Measurements from ENCODE around the gene ASPRV1.

- TF ChIP-seq TAF1 (IDR thresholded peaks at IDR 0.05; ENCODE audit: borderline replicate concordance, insufficient read depth, low read length) = no peak
- TF ChIP-seq, protein P1, sequence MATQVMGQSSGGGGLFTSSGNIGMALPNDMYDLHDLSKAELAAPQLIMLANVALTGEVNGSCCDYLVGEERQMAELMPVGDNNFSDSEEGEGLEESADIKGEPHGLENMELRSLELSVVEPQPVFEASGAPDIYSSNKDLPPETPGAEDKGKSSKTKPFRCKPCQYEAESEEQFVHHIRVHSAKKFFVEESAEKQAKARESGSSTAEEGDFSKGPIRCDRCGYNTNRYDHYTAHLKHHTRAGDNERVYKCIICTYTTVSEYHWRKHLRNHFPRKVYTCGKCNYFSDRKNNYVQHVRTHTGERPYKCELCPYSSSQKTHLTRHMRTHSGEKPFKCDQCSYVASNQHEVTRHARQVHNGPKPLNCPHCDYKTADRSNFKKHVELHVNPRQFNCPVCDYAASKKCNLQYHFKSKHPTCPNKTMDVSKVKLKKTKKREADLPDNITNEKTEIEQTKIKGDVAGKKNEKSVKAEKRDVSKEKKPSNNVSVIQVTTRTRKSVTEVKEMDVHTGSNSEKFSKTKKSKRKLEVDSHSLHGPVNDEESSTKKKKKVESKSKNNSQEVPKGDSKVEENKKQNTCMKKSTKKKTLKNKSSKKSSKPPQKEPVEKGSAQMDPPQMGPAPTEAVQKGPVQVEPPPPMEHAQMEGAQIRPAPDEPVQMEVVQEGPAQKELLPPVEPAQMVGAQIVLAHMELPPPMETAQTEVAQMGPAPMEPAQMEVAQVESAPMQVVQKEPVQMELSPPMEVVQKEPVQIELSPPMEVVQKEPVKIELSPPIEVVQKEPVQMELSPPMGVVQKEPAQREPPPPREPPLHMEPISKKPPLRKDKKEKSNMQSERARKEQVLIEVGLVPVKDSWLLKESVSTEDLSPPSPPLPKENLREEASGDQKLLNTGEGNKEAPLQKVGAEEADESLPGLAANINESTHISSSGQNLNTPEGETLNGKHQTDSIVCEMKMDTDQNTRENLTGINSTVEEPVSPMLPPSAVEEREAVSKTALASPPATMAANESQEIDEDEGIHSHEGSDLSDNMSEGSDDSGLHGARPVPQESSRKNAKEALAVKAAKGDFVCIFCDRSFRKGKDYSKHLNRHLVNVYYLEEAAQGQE (IDR thresholded peaks at IDR 0.05; ENCODE audit: insufficient read depth in 1 of 2, low read depth in 2 of 2, low read length in 2 of 2) = no peak
Observed at GRCh38 chr2:69911985-69912563, 49.4 kb downstream of the ASPRV1 start.

All from PFSK-1 (cell line).